NCI-H2196 (cell line): Measurements from ENCODE around the gene NONO.
"Not testable (repeated sequence)": the region's sequence is repeated elsewhere in the genome, so short reads cannot be mapped to it uniquely, and the experiment has no call there.

ENCODE experiments used
- DNase-seq: peaks from one replicate; lab custom pipeline; 2025; ENCODE audit not compliant: unreplicated experiment; lab: John Stamatoyannopoulos, UW

NONO gene, protein sequence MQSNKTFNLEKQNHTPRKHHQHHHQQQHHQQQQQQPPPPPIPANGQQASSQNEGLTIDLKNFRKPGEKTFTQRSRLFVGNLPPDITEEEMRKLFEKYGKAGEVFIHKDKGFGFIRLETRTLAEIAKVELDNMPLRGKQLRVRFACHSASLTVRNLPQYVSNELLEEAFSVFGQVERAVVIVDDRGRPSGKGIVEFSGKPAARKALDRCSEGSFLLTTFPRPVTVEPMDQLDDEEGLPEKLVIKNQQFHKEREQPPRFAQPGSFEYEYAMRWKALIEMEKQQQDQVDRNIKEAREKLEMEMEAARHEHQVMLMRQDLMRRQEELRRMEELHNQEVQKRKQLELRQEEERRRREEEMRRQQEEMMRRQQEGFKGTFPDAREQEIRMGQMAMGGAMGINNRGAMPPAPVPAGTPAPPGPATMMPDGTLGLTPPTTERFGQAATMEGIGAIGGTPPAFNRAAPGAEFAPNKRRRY

DNA sequence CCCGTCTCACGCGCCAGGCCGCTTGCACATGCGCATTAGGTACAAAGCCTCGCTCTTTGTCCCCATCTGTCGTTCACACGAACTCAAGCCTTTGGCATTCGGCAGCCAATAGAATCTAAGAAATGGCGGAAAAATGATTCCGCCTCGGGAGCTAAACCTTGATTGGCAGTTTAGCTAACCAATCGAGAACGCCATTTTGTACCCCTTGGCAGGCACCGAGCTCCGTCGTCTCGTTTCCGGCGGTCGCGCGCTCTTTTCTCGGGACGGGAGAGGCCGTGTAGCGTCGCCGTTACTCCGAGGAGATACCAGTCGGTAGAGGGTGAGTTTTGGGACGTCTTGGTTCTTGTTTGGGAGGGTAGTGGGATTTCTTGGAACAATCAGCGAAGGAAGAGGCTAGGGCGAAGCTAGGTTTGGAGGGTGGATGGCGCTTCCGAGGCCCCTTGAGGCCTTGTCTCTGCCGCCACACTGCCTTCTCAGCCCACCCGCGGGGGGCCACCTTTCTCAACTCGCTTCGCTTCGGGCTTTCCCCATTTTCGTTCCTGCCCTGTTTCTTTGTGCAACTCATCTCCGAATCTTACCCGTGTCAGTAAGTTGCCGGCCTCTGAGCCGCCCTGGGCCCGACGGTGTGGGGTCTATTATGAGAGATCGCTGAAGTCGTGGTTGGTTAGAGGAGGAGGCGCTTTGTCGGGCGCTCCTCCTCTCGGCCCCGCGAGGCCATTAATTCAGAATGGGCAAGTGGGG is at the start of gene NONO:
TSS of gene NONO (plus strand) at position 233 of the 741 bp plus-strand sequence. CDS start 7,003 bp downstream, outside the sequence.
- peak; percentile 95 for DNase-seq

DNA sequence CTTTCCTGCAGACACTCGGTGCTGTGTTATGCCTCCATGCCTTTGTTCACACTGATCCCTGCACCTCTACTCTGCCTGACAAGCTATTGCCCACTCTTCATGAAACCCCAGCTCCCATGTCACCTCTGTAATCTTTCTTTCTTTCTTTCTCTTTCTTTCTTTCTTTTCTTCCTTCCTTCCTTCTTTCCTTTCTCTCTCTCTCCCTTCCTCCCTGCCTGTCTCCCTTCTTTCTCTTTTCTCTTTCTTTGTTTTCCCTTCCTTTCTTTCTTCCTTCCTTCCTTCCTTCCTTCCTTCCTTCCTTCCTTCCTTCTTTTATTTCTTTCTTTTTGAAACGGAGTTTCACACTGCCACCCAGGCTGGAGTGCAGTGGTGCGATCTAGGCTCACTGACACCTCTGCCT is 48.0 kb upstream of the NONO start:
- DNase-seq, result no peak

DNA sequence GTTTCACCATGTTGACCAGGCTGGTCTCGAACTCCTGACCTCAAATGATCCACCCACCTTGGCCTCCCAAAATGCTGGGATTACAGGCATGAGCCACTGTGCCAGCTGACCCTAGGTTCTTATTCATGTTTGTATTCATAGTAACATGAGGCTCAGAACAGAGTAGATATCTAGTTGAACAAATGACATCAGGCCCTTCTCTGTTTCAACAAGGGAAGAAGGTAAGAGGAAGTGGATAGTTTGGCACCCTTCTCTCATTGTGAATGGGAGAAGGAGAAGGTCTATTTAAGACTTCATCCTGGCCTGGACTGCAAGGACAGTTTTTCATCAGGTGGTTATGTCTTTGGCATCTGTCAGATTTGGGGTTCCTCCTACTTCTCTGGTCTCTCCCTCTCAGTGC is 46.6 kb upstream of the NONO start:
- DNase-seq, result no peak

DNA sequence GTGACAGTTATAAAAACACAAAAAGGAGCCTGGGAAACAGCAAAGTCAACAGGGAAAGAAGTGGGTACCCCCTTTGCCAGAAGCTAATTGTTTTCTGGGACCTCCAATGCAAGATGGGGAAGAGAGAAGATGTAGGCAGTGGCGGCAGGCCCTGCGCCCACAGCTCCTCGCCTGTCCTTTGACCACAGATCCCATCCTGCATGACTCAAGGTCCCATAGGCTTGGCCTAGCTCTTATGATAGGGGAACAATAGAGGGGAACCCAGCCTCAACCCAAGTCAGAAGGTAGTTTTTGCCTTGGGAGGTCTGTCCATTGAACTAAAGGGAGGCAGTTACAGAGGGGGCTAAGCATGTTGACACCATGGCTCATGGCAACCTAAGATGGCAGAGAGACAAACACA is 43.7 kb upstream of the NONO start:
- no peak for DNase-seq

DNA sequence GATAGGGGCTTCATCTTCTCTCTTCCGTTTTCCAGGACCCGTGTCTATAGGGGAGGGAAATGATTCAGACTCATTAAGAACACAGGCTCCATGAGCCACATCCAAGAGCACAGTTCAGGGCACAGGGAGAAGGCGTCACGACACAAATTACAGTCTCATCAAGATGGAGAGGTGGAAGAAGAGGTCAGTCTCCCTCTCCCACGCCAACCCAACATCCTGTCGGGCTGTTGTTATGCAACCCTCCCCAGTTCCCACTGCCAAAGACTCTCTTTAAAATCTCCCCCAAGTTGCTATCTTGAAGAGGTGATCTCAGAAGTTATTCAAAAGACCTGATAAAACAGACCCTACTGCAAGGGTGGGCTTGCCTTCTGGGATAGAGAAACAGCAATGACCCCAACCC is 42.1 kb upstream of the NONO start:
- no peak for DNase-seq

DNA sequence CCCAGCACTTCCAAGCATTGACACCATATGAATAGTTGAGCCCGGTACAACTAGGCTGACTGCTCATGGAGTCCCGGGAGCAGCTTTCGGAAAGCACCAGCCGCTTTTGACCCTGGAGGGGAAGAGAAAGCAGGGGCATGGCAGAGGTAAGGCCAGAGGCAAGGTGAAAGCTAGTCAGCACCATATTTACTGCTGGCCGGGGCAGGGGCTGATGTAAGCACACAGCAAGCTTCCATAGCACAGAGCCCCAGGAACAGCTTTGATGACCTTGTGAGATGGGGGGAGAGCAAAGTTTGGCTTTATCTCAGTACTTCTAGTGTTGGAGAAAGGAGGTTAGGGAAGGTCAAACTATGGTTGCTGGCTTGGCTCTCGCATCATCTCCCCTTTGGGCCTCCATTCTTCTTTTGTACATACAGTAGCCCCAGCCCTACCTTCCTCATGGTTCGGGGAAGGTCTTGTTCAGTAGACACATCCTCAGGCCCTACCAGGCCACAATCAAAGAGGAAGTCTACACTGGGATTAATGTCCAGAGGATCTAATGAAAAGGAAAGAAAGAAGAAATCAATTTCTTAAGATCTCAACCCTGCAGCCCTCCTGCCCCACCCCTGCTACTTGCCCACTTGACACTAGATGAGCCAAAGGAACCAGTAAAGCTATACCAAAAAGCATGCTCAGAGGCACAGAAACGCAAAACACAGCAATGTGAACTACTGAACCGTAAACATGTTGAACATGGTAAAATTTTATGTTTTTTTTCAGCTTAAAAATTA is 38.9 kb upstream of the NONO start:
- DNase-seq, result no peak

DNA sequence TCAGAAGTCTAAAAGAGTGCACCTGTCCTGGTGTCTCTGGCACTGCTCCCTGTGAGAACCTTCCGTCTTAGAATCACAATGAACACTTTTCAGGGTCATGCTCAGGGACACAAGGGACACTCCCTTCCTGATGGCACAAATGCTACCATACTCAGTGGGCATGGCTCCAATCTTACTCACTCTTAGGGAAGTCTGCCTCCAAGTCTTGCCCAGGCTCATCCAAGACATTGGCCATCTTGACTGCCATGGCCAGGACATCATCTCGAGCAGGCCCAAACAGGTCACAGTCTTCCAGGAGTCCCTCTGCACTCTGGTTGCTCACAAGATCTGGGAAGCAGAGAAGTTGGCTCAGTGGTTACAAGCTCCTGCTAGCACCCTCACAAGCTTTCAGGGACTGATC is 38.3 kb upstream of the NONO start:
- DNase-seq, result no peak

DNA sequence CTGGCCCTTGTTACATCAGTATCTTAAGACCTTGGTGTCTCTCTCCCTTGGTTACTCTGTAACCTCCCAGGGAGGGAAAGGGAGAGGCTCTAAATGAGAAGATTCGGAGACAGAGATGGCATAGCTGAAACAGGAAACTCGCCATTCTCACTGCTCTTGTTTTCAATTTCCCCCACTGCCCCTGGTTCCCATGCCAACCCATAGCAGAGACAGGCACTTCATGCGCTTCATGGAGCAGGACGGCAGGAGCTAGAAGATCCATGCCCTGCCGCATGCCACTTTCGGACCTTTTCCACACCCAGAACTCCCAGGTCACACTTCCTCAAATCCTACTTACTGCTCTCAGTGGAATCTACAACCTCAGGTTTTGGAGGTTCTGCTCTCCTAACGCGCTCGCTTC is 32.6 kb upstream of the NONO start:
- no peak for DNase-seq

DNA sequence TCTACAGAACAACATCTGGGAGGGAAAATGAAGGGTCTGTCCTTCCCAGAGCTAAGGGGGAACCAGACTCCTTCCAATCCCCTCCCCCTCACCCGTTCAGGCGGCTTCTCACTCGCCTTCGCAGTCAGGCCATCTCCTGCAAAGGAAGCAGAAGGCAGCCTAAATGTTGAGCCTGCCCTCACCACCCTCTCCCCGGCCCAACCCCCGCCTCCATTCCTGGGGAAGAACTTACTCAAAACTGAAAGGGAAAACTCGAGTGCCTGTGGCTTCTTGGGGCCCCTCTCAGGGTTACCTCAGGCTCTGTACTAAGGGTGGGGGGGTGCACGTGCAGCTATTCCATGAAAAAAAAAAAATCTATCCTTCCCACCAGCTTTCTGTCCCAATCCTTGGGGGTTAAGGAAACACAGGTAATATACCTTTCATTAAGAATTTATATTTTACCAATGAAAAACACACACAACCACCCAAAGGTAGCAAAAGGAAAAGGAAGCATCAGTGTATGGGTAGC is 31.9 kb upstream of the NONO start:
- no peak for DNase-seq

DNA sequence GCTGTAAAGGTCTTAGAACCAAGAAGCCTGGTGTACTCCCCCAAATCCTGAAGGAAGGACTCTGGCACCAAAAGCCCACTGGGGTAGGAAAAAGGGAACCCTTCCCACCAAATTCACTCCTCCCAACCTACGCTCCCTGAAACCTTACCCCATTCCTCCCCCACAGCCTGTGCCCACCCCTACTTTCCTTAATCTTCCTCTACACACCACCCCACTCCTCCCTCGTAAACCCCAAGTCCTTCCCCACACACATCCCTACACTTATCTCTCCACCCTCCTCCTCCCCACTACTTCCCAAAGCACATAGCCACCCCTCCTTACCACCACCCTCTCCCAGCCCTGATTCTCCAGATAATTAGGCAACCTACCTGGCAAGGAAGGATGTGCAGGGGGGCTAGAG is 31.2 kb upstream of the NONO start:
- DNase-seq, result no peak

DNA sequence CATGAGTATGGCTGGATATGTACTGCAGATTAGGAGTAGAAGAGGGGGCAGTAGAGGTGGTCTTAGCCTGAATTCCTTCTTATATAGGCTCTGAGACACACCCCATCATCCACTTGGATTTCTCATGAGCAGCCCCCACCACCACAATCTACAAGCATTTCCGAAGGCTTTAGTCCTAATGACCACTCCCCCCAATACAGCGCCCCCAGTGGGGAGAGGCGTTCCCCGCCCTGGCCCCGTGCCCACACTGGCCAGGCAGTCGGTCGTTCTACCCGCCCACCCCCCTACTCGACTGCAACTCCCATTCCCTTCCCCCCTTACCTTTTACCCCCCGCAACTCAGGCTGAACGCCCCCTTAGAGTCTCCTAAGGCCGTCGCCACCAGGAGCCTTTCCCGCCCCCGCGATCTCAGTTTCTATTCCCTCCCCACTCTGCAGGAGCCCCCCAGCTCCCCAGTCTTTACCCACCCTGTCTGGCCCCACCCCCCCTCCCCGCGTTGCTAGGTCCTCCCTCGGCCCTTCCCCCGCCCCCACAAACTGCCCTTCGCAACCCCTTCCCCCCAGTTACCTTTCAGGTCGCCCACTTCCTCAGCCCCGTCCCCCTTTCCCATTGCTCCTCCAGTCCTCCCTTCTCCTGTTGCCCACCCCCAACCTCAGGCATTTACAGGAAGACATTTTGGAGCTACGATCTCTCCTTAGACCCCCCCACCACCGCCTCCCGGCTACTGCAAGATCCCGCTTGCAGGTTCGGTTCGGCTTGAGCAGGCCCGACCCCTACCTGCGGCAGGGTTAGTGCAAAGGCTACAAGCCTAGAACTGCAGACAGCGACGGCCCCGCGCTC is 30.0 kb upstream of the NONO start:
- DNase-seq, result peak; percentile 25

DNA sequence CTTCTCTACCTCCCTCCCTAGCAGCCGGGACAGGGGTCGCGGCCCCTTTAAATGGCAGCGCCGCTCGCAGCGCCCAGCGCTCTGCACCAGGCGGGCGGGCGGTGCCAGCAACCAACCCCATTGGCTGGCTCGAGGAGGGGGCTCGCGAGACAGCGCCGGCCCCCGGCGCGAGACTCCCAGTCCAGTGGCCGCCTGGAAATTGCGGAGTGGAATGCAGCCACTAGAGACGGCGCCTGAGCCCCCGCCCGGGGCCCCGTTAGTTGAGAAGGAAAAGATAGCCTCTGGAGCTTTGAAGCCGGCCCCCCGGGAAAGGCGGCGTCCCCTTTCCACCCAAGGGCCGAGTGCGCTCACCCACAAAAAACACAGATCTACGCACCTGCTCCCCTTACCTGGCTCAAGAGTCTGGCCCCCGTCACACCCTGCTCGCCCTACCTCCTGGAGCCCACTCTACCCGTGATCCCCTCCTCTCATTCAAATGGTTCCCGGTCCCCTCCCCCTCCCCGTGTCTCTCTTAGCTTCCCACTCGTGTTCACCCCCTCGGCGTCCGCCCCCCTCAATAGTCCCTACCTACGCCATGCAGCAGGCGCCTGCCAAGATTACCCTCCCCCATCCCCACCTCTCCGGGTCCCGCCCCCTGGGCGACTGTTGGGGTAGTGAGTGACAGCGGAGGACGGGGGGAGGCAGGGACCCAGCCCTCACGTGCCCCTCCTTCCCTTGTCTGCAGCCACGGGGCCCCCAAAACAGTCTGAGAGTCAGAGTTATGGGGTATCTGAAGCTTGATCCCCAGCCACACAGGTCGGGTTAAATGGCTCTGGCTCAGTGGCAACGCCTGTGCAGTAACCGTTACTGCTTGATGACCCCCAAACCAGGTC is 29.1 kb upstream of the NONO start, which contains the start of gene ZMYM3:
TSS of gene ZMYM3 (minus strand) at position 49 of the 872 bp plus-strand sequence. CDS start 885 bp downstream, outside the sequence.
- DNase-seq, result peak; percentile 71

DNA sequence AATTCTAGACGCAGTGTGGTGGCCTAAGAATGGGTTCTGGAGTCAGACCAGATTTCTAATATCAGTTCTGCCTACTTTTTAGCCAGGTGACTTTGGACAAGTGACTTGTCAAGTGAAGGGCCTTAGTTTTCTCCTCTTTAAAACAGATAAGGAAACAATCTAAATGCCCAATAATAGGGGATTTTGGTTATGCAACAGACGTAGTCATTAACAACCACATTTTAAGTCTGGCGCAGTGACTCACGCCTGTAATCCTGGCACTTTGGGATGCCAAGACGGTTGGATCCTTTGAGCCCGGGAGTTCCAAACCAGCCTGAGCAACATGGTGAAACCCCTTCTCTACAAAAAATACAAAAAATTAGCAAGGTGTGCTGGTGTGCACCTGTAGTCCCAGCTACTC is 27.4 kb upstream of the NONO start:
- no peak for DNase-seq

DNA sequence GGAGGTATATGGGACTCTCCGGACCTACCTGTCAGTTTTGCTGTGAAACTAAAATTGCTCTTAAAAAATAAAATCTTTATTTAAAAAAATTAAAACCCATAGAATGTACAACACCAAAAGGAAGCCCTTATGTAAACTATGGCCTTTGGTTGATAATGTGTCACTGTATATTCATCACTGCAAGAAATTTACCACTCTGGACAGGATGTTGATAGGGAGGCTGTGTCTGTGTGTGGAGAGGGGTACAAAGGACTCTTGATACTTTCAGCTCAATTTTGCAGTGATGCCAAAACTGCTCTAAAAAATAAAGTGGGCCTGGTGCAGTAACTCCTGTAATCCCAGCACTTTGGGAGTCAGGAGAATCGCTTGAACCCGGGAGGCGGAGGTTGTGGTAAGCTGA is 26.6 kb upstream of the NONO start:
- no peak for DNase-seq

DNA sequence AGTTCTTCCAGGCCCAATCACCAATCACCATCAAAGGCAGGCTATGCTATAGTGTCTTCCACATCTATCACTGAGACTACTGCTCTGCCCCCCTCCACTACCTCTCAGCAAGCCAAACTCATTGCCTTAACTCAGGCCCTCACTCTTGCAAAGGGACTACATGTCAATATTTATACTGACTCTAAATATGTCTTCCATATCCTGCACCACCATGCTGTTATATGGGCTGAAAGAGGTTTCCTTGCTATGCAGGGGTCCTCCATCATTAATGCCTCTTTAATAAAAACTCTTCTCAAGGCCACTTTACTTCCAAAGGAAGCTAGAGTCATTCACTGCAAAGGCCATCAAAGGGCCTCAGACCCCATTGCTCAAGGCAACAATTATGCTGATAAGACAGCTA is 14.8 kb upstream of the NONO start:
- not testable (repeated sequence) for DNase-seq

DNA sequence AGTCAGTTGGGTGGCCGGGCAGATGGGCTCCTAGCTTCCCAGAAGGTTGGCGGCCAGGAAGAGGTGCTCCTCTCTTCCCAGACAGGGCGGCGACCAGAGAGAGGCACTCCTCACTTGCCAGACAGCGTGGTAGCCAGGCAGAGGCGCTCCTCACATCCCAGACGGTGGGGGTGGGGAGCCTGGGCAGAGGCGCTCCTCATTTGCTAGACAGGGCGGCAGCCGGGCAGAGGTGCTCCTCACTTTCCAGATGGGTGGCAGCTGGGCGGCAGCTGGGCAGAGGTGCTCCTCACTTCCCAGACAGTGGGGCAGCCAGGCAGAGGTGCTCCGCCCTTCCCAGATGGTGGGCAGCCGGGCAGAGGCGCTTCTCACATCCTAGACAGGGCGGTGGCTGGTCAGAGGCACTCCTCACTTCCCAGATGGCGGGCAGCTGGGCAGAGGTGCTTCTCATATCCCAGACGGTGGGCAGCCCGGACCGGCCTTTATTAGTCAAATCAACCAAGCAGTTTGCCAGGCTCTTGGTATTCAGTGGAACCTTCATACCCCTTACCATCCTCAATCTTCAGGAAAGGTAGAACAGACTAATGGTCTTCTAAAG is 13.5 kb upstream of the NONO start:
- DNase-seq, result no peak

DNA sequence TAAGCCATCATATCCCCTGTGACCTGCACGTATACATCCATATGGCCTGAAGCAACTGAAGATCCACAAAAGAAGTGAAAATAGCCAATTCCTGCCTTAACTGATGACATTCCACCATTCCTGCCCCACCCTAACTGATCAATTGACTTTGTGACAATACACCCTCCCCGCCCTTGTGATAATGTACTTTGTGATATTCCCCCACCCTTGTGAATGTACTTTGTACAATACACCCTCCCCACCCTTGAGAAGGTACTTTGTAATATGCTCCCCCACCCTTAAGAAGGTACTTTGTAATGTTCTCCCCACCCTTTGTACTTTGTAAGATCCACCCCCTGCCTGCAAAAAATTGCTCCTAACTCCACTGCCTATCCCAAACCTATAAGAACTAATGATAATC is 11.1 kb upstream of the NONO start:
- not testable (repeated sequence) for DNase-seq

DNA sequence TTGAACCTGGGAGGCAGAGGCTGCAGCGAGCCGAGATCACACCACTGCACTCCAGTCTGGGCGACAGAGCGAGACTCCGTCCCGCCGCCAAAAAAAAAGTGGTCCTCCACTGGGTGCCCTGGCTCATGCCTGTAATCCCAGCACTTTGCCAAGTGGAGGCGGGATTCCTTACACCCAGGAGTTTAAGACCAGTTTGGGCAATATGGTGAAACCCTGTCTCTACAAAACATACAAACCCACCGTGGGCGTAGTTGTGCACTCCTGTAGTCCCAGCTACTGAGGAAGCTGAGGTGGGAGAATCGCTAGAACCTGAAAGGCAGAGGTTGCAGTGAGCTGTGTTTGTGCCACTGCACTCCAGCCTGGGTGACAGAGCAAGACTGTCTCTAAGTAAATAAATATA is 2.1 kb upstream of the NONO start:
- not testable (repeated sequence) for DNase-seq
